HepG2 (cell line): ENCODE data around the gene MYL6B. TPM values are rescaled to one million over a fixed set of nuclear protein-coding genes. Genes with fewer than 3 reads are reported as not detected.
A peak's percentile ranks its signal among the peaks of the same experiment; 100 is the strongest.

Experiments used
- FOXM1 ChIP-seq: sonication (generic); formaldehyde crosslinking; IDR thresholded peaks from 2 replicates; pipeline ENCODE4 v1.5.0; 2020; ENCODE audit warnings: missing genetic modification reagents
- LCORL ChIP-seq, 2 experiments: fragments of 450-650 bp in 1 of 2; sonication (generic) in 1 of 2; formaldehyde crosslinking in 1 of 2; IDR thresholded peaks; 2 replicates each; pipeline versions ENCODE4 v1.5.0 to v1.6.1; 2017 to 2020; ENCODE audit warnings: antibody characterized with exemption in 1 of 2, missing genetic modification reagents in 1 of 2
- MED1 ChIP-seq: sonication (generic); formaldehyde crosslinking; IDR thresholded peaks from 2 replicates; pipeline ENCODE4 v1.4.0; 2020; ENCODE audit warnings: missing genetic modification reagents
- PCBP1 ChIP-seq: fragments of 200-400 bp; formaldehyde crosslinking; IDR thresholded peaks from 2 replicates; pipeline ENCODE4 v1.6.1; 2017; ENCODE audit warnings: mild to moderate bottlenecking, low read depth, low read length, borderline replicate concordance
- PHF5A ChIP-seq: IDR thresholded peaks from one replicate; pipeline ENCODE4 v1.6.1; 2018; ENCODE audit warnings: low read depth, missing genetic modification reagents; ENCODE audit not compliant: unreplicated experiment
- REPIN1 ChIP-seq: sonication (generic); formaldehyde crosslinking; IDR thresholded peaks from 2 replicates; pipeline ENCODE4 v1.8.0; 2022; ENCODE audit warnings: missing genetic modification reagents, low read depth, mild to moderate bottlenecking, borderline replicate concordance
- THAP11 ChIP-seq: IDR thresholded peaks from 2 replicates; pipeline ENCODE4 v1.6.1; 2016; ENCODE audit warnings: missing biosample characterization, missing genetic modification reagents
- YEATS4 ChIP-seq: sonication (generic); formaldehyde crosslinking; IDR thresholded peaks from 2 replicates; pipeline ENCODE4 v1.4.0; 2020; ENCODE audit warnings: missing genetic modification reagents, borderline replicate concordance
- ZBTB7B ChIP-seq: sonication (generic); formaldehyde crosslinking; IDR thresholded peaks from 2 replicates; pipeline ENCODE4 v1.4.0; 2020; ENCODE audit warnings: missing genetic modification reagents
- ZMYM2 ChIP-seq: sonication (generic); formaldehyde crosslinking; IDR thresholded peaks from 2 replicates; pipeline ENCODE4 v1.8.0; 2022; ENCODE audit warnings: mild to moderate bottlenecking, missing genetic modification reagents
- ZNF225 ChIP-seq: sonication (generic); formaldehyde crosslinking; IDR thresholded peaks from 2 replicates; pipeline ENCODE4 v1.4.0; 2020; ENCODE audit warnings: mild to moderate bottlenecking, missing genetic modification reagents
- ZNF510 ChIP-seq: sonication (generic); formaldehyde crosslinking; IDR thresholded peaks from 2 replicates; pipeline ENCODE4 v1.4.0; 2020; ENCODE audit warnings: low read depth, mild to moderate bottlenecking, missing genetic modification reagents
- ZNF709 ChIP-seq: sonication (generic); formaldehyde crosslinking; IDR thresholded peaks from 2 replicates; pipeline ENCODE4 v1.5.0; 2020; ENCODE audit warnings: mild to moderate bottlenecking, missing genetic modification reagents
- ZNF773 ChIP-seq: sonication (generic); formaldehyde crosslinking; IDR thresholded peaks from 2 replicates; pipeline ENCODE4 v1.4.0; 2020; ENCODE audit warnings: missing genetic modification reagents, borderline replicate concordance
- polyA plus RNA-seq, 8 experiments: library from polyadenylated mRNA; depleted of rRNA in 3 of 8; stranded (reverse) in 7 of 8; unstranded in 1 of 8; fragments of >200 nt; fragmentation: Illumina TruSeq in 4 of 8; extraction: Trizol in 4 of 8; gene quantifications; 2 replicates each; pipeline versions ENCODE4 v1.2.1 to v1.2.3, GENCODE V29; 2011 to 2016; ENCODE audit warnings: low read depth in 4 of 8, missing spikeins in 1 of 8, mixed read lengths in 1 of 8; ENCODE audit not compliant: insufficient read depth in 1 of 8
- total RNA-seq, 5 experiments: library from RNA; depleted of rRNA; stranded (reverse); fragments of >200 nt; fragmentation: Illumina TruSeq; extraction: Trizol; gene quantifications; 2 replicates each; pipeline ENCODE4 v1.2.3, GENCODE V29; 2016; ENCODE audit warnings: low read depth in 1 of 5
- TF ChIP-seq, protein P1 (sequence below): sonication (generic); formaldehyde crosslinking; IDR thresholded peaks from 2 replicates; pipeline ENCODE4 v1.4.0; 2020; ENCODE audit warnings: missing genetic modification reagents, mild to moderate bottlenecking, borderline replicate concordance
- TF ChIP-seq, protein P2 (sequence below): sonication (generic); formaldehyde crosslinking; IDR thresholded peaks from 2 replicates; pipeline ENCODE4 v1.5.0; 2020; ENCODE audit warnings: mild to moderate bottlenecking, missing genetic modification reagents, borderline replicate concordance
- TF ChIP-seq, protein P3 (sequence below): sonication (generic); formaldehyde crosslinking; IDR thresholded peaks from 2 replicates; pipeline ENCODE4 v1.4.0; 2020; ENCODE audit warnings: mild to moderate bottlenecking, missing genetic modification reagents

Gene MYL6B
- total and polyA plus RNA-seq, 2 of the 13 experiments (the other 11 are each of a cell fraction or from before 2014, with no cell fraction given): 75.7 to 88.7 TPM

DNA sequence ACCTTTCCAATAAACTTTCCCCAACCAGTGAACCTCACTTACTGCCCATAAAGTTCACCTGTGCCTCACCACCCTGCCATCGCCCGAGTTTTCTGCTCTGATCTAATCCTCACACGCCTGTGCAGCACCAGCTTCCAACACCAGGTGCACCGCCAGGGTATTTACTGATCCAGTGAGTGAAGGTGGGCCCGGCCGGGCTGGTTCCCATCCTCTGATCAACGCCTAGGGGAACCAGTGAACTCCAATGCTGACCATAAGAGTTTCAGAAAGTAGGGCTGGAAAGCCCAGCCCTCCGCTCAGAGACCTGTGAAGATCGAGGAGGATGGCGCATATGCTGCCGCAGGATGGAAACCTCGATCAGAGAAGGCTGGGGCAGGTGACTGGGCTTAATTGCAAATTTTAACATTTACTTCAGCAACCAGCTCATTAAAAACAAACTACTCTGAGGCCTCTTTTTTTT is 685 bp upstream of the MYL6B start (continued):
- TF ChIP-seq, protein P1, sequence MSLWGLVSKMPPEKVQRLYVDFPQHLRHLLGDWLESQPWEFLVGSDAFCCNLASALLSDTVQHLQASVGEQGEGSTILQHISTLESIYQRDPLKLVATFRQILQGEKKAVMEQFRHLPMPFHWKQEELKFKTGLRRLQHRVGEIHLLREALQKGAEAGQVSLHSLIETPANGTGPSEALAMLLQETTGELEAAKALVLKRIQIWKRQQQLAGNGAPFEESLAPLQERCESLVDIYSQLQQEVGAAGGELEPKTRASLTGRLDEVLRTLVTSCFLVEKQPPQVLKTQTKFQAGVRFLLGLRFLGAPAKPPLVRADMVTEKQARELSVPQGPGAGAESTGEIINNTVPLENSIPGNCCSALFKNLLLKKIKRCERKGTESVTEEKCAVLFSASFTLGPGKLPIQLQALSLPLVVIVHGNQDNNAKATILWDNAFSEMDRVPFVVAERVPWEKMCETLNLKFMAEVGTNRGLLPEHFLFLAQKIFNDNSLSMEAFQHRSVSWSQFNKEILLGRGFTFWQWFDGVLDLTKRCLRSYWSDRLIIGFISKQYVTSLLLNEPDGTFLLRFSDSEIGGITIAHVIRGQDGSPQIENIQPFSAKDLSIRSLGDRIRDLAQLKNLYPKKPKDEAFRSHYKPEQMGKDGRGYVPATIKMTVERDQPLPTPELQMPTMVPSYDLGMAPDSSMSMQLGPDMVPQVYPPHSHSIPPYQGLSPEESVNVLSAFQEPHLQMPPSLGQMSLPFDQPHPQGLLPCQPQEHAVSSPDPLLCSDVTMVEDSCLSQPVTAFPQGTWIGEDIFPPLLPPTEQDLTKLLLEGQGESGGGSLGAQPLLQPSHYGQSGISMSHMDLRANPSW (CRISPR knock-in tag): no peak
- TF ChIP-seq PCBP1 (no peak), ZNF510 (CRISPR knock-in tag) (no peak), ZNF225 (CRISPR knock-in tag) (no peak), REPIN1 (CRISPR knock-in tag) (peak; percentile 65; the same call in 1 of the 2 replicates), ZBTB7B (peak; percentile 64; the same call in 1 of the 2 replicates), FOXM1 (CRISPR knock-in tag) (no peak), YEATS4 (CRISPR knock-in tag) (no peak), PHF5A (CRISPR knock-in tag) (no peak), THAP11 (CRISPR knock-in tag) (no peak), ZNF773 (CRISPR knock-in tag) (no peak), ZMYM2 (no peak), MED1 (CRISPR knock-in tag) (peak; percentile 48; the same call in 1 of the 2 replicates), ZNF709 (CRISPR knock-in tag) (no peak), LCORL (IDR thresholded peaks at IDR 0.05) (no peak), LCORL (CRISPR knock-in tag; IDR thresholded peaks at IDR 0.05) (0 out of 2 replicates have a peak, but pooled peaks have one; percentile 9)
- TF ChIP-seq, protein P2, sequence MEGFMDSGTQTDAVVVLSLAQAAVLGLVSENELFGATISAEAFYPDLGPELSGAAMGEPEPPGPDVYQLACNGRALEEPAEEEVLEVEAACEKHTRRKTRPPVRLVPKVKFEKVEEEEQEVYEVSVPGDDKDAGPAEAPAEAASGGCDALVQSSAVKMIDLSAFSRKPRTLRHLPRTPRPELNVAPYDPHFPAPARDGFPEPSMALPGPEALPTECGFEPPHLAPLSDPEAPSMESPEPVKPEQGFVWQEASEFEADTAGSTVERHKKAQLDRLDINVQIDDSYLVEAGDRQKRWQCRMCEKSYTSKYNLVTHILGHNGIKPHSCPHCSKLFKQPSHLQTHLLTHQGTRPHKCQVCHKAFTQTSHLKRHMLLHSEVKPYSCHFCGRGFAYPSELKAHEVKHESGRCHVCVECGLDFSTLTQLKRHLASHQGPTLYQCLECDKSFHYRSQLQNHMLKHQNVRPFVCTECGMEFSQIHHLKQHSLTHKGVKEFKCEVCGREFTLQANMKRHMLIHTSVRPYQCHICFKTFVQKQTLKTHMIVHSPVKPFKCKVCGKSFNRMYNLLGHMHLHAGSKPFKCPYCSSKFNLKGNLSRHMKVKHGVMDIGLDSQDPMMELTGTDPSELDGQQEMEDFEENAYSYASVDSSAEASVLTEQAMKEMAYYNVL (CRISPR knock-in tag): no peak
- TF ChIP-seq, protein P3, sequence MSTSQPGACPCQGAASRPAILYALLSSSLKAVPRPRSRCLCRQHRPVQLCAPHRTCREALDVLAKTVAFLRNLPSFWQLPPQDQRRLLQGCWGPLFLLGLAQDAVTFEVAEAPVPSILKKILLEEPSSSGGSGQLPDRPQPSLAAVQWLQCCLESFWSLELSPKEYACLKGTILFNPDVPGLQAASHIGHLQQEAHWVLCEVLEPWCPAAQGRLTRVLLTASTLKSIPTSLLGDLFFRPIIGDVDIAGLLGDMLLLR (CRISPR knock-in tag): no peak
